Measurements from ENCODE around the gene PTPN7.

DNA sequence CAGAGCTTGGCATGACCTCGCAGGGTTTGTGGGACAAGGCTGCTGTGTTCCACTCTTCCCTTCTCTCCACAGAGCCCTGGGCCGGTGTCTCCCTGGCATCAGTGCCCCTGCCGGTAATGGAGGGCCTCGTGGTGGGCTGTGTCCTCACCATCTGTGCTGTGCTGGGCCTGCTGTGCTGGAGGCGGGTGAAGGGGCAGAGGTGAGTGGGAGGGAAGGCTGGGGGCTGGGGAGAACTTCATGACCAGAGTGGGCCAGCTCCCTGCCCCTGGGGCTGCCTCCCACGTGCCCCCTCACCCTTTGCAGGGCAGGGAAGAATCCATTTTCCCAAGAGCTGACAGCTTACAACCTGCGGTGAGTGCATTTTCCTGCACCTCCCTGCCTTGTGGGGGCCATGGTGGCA lies 21.2 kb upstream of the PTPN7 start:
- TF ChIP-seq, protein P1, sequence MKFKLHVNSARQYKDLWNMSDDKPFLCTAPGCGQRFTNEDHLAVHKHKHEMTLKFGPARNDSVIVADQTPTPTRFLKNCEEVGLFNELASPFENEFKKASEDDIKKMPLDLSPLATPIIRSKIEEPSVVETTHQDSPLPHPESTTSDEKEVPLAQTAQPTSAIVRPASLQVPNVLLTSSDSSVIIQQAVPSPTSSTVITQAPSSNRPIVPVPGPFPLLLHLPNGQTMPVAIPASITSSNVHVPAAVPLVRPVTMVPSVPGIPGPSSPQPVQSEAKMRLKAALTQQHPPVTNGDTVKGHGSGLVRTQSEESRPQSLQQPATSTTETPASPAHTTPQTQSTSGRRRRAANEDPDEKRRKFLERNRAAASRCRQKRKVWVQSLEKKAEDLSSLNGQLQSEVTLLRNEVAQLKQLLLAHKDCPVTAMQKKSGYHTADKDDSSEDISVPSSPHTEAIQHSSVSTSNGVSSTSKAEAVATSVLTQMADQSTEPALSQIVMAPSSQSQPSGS (CRISPR knock-in tag; IDR thresholded peaks at IDR 0.05): no peak
- TF ChIP-seq HMG20B (CRISPR knock-in tag; conservative IDR thresholded peaks at IDR 0.05): no peak
- no peak for TF ChIP-seq JUN (CRISPR knock-in tag; IDR thresholded peaks at IDR 0.05)
- TF ChIP-seq ZZZ3 (CRISPR knock-in tag; IDR thresholded peaks at IDR 0.05; ENCODE audit: borderline replicate concordance): no peak
- TF ChIP-seq, protein P2, sequence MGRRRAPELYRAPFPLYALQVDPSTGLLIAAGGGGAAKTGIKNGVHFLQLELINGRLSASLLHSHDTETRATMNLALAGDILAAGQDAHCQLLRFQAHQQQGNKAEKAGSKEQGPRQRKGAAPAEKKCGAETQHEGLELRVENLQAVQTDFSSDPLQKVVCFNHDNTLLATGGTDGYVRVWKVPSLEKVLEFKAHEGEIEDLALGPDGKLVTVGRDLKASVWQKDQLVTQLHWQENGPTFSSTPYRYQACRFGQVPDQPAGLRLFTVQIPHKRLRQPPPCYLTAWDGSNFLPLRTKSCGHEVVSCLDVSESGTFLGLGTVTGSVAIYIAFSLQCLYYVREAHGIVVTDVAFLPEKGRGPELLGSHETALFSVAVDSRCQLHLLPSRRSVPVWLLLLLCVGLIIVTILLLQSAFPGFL (CRISPR knock-in tag; IDR thresholded peaks at IDR 0.05): no peak
- no peak for TF ChIP-seq MED1 (CRISPR knock-in tag; IDR thresholded peaks at IDR 0.05)
- TF ChIP-seq TEAD2 (CRISPR knock-in tag; IDR thresholded peaks at IDR 0.05): no peak
- no peak for TF ChIP-seq YY1 (IDR thresholded peaks at IDR 0.05; ENCODE audit: insufficient read depth, insufficient replicate concordance, low read depth, low read length)
- TF ChIP-seq NR3C1 (CRISPR knock-in tag; IDR thresholded peaks at IDR 0.05): no peak
- no peak for TF ChIP-seq SAFB2 (CRISPR knock-in tag; IDR thresholded peaks at IDR 0.05; ENCODE audit: borderline replicate concordance, low read depth)
- TF ChIP-seq, protein P3, sequence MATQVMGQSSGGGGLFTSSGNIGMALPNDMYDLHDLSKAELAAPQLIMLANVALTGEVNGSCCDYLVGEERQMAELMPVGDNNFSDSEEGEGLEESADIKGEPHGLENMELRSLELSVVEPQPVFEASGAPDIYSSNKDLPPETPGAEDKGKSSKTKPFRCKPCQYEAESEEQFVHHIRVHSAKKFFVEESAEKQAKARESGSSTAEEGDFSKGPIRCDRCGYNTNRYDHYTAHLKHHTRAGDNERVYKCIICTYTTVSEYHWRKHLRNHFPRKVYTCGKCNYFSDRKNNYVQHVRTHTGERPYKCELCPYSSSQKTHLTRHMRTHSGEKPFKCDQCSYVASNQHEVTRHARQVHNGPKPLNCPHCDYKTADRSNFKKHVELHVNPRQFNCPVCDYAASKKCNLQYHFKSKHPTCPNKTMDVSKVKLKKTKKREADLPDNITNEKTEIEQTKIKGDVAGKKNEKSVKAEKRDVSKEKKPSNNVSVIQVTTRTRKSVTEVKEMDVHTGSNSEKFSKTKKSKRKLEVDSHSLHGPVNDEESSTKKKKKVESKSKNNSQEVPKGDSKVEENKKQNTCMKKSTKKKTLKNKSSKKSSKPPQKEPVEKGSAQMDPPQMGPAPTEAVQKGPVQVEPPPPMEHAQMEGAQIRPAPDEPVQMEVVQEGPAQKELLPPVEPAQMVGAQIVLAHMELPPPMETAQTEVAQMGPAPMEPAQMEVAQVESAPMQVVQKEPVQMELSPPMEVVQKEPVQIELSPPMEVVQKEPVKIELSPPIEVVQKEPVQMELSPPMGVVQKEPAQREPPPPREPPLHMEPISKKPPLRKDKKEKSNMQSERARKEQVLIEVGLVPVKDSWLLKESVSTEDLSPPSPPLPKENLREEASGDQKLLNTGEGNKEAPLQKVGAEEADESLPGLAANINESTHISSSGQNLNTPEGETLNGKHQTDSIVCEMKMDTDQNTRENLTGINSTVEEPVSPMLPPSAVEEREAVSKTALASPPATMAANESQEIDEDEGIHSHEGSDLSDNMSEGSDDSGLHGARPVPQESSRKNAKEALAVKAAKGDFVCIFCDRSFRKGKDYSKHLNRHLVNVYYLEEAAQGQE (IDR thresholded peaks at IDR 0.05; ENCODE audit: borderline replicate concordance in 1 of 2, low read depth in 1 of 2, low read length in 2 of 2): no peak
- no peak for TF ChIP-seq TAF1 (CRISPR knock-in tag; IDR thresholded peaks at IDR 0.05)
